H4 (cell line): ENCODE results near the gene TBX4. TPM values are rescaled to one million over a fixed set of nuclear protein-coding genes. Genes with fewer than 3 reads are reported as not detected.
"Not testable (repeated sequence)": the region's sequence is repeated elsewhere in the genome, so short reads cannot be mapped to it uniquely, and the experiment has no call there.

Experiments used
- DNase-seq: peaks from one replicate; pipeline ENCODE4 v3.0.0-alpha.2; 2015; ENCODE audit warnings: low spot score
- total RNA-seq: library from RNA; depleted of rRNA; stranded (reverse); fragments of >200 nt; shearing (Covaris generic); gene quantifications from 2 replicates; pipeline ENCODE4 v1.2.3, GENCODE V29; 2014

Gene TBX4
- total RNA-seq, 1 experiment from 2014 or later, result not detected

DNA sequence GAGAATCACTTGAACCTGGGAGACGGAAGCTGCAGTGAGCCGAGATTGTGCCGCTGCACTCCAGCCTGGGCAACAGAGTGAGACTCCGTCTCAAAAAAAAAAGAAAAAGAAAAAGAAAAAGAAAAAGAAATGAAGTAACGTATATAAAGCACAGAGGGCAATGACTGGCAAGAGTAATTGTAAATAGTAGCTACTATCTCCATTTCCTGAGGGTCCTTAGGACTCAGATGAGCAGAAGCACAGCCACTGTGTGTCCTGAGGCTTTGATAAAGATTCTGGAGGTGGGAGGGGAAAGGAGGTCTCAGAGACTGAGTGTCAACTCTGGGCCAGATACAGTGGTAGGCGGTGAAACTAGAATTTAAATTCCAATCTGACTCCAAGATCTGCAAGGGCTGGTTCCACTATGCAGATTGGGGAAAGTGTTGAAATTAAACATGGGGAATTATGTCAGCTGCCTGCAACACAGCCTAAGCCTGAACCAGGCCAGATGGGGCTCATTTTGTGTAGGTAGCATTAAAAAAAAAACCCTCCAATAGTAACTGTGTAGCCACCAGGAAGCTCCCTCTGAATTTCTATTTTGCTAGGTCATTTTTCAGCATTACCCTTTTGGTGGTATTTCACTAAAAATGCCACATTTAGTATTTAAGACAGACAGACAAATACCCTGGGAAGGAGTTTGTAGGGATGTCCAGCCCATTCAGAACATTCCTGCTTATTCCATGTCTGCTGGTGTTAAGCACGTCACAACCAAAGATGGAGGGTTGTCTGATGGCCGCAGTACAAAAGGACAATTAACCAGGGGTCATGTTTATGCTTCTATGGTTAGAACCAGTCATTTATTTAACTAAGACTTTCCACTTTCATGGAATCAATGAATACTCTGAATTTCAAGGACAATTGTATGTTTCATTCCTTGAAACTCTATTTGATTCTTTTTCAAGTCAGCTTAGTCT is 46.1 kb downstream of the TBX4 start:
- DNase-seq, result no peak

DNA sequence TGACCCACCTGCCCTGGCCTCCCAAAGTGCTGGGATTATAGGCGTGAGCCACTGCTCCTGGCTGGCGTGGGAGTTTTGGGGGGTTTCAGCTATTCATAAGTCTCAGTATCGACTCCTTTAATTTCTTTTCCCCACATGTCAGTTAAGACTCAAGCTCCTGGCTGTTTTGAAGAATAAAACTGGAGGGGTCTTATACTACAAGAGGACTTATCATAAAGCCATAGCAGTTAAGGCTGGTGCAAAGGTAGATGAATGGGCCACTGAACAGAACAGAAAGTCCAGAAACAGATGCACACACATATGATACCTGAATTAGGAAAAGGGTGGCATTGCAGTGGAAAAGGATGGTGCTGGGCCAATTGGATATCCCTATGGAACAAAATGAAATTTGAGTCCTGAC is 47.4 kb downstream of the TBX4 start:
- no peak for DNase-seq

DNA sequence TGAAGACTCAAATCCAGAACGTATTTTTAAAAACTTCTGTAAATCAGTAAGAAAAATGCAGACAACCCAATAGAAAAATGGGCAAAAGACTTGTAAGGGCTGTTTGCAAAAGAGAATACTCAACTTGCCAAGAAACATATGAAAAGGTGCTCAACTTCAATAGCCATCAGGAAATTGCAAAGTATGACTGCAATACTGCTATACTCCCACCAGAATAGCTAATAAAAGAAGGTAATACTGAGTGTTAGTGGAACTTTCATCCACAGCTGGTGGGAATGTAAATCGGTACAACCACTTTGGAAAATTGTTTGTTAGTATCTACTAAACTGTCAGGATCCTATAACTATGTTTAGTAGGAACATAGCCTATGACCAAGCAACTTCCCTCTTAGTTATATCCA is 48.1 kb downstream of the TBX4 start:
- no peak for DNase-seq

DNA sequence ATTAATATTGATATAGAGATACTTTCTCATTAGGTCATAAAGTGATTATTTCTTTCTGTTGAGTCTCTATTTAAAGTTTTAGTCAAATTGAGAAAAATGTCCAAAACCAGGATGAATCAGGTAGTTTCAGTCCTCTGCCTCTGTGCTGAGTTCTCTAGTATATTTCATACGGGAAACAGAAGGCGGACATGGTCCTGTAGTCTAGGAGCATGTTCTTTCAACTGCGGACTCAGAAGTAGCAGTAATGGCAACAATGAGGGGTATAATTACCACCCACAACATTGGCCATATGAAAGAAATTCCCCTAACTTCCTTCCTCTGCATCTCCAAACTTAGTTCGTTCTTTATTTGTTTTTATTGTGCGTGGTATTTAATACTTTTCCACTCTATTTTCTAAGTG is 50.1 kb downstream of the TBX4 start:
- DNase-seq, result no peak

DNA sequence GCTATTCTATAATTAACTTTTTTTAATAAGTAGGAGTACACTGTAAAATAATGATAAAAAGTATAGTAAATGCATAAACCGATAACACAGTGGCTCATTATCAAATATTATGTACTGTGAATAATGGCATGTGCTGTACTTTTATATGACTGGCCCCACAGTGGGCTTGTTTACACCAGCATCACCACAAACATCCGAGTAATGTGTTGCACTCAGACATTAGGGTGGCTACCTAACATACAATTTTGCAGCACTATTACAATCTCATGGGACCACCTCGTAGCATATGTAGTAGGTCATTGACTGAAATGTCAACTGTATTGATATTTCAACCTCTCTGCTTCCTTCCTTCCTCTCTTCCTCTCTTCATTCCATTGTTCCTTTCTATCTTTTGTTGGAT is 51.7 kb downstream of the TBX4 start:
- peak; percentile 26 for DNase-seq

DNA sequence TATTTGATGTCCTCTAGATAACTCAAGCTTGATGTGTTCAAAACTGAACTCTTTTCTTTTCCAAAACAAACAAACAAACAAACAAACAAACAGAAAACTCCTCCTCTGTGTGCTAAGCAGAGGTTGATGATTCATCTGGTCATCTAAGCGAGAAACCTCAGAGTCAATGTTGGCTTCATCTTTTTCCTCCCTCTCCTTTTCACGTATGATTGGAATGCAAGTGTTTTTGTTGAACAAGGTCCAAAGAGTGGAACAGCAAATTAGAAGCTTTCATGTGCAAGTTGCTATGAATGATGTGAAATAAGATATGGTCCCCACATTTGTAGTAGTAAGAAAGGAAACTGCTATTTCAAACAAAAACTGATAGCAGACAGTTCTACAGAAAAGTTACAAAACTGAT is 52.5 kb downstream of the TBX4 start:
- peak; percentile 88 for DNase-seq

DNA sequence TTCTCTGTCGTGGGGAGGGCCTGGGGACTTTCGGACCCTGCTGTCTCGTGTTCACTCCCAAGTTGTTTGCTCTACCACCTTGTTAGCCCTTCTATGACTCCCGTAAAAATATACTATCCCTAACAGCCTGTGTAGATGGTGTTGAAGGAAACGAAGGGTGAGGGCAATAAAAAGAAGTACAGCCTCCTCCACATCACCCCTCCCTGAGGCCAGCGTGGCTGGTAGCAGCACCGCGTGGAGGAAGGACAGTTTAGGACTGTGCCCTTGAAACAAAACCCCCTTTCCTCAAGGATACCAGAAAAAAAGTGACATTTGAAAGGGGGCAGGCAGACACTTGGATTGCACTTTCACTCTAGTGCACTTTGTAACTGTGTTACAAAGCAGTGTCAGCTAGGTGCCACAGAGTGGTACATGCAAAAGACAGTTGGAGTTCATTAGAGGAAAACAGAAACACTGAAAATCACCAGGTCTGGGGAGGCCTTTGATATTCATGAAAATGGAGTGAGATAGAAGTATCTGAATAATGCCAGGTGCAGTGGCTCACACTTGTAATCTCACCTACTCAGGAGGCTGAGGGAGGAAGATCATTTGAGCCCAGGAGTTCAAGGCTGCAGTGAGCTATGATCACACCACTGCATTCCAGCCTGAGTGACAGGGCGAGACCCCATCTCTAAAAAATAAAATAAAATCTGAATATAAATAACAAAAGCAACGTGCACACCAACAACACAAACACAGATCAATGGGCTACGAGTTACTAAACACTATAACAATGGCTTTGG is 53.8 kb downstream of the TBX4 start:
- no peak for DNase-seq

DNA sequence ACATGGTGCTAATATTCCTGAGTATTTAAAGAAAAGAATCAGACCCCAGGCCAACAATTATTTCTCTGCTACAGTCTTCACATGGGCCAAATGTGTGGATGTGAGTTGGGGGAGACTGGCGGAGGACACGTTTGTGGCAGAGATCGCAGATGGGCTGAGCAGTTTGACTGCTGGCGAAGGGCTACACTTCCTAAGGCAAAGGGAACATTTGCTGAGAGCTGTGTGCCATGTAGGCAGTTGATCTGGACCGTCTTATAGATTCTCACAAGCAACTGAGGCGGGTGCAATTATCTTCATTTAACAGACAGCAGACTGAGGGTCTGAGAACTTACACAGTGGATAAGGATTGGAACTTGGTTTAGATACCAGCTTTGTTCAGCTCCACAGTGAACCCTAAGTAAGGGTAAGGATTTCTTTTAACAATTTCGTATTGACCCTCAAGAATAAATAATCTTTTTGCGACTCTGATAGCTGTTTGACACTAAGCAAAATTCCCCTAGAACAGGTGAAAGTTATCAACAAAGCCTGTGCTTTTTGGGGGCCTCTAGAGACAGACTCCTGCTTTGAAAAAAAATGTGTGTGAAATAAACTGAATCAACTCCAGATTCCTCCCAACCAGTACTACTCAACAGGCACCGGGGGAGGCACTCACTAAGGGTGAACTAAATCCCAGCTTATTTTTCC is 55.3 kb downstream of the TBX4 start:
- DNase-seq, result no peak

DNA sequence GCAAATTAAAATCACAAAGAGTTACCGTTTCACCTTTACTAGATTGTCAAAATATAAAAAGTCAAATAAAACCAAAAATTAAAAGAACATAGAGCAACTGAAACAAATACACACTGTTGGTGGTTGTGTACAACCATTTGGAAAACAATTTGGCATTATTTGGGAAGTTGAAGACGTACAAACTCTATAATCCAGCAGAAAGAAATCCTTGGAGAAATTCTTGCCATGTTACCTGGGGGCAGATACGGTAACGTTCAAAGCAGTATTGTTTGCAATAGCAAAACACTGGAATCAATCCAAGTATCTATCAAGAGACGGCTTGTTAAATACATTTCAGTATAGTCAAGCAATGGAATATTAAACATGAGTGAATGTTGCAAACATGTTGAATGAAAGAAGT is 56.7 kb downstream of the TBX4 start:
- no peak for DNase-seq

DNA sequence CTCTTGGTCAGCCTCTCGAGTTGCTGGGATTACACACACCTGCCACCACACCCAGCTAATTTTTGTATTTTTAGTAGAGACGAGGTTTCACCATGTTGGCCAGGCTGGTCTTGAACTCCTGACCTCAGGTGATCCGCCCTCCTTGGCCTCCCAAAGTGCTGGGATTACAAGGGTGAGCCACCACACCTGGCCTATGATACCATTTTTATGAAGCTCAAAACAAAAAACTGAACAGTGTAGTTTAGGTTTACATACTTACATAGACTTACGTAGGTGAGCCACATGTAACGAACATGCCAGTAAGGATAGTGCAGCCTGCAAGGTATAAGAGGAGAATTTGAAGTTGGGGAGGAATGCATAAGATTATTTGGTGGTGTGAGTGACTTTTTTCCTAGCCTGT is 57.2 kb downstream of the TBX4 start:
- DNase-seq, result not testable (repeated sequence)

DNA sequence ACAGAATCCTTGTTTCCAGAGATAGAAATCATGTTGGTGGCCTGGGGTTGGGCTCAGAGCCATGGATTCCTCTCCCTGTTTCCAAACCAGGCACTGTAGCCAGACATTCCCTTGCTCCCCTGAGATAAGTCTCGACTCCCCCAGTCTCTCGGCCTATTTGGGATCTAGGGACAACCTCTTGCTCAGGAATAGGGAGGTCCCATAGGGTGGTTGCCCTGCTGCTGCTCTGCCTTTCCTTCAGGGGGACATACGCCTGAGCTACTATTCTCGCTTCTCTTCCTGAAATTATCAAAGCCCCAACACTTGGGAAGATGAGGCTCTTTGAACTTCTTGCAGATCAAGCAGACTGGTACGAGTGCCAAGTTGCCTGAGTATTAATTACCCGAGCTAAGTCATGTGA is 58.0 kb downstream of the TBX4 start:
- DNase-seq, result no peak

DNA sequence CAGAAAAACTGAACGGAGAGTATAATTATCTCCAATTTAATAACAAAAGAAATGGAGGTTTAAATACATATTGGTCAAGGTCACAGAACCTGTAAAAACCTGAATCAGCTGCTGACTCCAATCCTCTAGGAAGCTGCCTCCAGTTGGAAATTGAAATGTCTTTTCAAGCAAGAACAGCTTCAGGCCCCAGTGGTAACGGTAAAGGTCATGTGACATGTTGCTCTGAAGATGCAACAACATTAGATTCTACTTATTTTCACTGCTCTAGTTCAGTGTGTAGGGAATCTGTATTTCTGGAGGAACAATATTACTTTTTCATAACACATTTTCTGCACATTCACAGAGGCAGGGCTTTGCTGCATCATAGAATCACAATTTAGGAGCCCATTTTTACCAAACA is 58.8 kb downstream of the TBX4 start:
- DNase-seq, result no peak

DNA sequence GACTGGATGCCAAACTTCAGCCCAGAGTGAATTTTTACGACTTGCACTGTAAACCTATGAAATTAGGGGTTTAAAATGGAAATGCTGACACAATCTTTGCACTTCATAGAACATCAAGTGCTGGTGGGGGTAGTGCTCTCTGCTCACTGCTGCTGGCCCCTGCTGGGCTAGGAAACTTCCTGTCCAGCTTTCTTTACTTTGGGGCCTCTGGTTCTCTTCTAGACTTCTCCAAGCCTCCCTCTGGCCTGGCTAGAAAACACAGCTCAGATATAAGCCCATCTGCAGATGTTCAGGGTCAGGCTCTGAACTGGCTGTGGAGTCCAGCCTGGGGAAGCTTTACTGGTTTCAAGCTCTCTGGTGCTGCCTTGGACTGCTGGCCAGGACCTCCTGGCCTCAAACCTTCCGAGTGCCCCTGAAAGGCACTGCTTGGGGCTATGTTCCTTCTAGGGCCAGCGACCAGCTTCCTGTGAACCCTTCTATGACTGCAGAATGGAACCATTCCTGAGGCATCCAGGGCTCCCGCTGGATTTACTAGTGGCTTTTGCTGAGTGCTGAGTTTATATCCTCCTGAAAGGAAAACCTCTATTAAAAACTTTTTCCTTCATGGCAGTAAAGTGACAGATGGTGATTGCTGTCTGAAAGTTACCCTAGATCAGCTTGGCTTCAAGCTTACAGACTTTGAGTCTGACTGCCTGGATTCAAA is 59.4 kb downstream of the TBX4 start:
- DNase-seq, result no peak

DNA sequence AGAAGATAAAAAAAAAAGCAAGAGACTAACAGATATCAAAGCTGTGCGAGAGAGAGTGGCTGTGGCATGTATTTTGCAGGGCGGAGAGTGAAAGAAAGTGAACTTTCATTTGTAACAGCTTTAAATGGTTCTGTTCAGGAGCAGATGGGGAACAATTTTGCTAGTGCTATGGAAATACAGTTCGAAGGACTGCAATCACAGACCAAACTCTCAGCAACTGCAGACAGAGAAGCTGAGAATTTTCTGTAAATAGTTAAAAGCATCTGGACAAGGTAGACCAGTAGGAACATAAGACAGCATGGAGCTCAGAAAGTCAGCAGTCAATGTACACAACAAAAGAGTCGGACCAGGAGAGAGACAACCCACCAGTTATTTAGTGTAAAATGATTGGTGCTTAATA is 62.3 kb downstream of the TBX4 start:
- no peak for DNase-seq

DNA sequence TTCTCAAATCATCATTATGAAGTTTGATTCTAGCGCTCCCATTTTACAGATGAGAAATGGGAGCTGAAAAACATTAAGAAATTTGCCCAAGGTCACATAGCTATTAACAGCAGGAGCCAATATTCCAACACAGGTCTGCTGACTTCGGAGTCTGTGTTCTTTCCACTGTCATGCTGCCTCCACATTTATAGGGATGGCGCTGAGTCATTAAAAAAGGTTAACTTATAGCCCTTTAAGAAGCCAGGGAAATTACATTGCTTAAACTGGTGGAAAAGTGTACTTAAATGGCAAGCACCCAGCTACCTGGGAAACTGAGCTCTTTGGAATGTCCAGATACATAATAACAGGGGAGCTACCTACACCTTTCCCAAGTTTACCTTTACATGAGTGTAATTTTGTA is 65.0 kb downstream of the TBX4 start:
- no peak for DNase-seq

DNA sequence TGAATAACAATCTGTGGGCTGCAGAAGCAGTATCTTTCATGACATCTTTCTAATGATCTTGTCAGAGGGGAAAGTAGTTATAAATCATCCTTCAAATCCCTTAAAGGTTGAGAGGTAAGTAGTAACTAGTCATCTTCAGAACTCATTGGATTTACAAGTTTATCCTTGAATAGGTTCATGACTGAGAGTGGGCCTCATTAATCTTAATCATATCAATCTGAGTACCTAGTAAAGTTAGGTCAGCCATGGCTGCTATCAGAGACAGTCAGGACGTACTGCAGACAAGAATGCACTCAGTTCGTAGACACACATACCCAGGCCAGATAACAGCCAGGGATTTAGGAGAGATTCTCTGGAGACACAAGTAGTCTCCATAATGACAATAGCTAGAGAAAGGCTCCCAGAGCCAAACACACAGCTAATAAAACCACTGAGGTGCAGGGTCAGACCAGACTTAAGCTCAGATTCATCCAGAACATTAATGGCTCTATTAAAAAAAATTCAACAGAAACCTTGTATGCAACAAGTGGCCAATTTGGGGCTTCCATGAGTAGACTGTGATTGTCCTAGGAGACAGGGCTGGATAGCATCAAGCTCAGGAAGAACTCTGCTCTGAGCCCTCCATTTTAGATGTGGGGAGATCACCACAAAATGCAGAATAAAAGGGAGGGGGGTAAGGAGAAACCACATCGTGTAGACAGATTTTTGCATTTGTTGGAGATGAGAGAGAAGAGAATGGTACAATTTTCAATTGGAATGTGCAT is 65.8 kb downstream of the TBX4 start:
- no peak for DNase-seq

DNA sequence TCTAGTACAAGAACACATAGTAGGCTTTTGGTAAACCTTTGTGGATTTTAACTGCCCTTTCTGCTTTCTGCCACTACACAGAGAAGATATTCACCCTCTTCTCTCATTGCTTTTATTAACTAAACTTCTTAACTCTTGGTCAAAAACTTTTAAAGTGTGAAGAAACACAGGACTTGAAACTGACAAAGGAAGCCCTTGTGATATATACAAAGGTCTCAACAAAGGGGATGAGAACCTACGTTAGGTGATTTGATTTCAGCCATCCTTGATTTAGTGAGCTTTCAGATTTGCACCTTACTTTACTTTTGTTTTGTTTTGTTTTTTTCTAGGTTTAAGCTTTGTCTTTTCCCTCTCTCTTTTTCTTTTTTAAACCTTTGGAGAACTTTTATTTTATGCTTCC is 66.9 kb downstream of the TBX4 start:
- DNase-seq, result no peak

DNA sequence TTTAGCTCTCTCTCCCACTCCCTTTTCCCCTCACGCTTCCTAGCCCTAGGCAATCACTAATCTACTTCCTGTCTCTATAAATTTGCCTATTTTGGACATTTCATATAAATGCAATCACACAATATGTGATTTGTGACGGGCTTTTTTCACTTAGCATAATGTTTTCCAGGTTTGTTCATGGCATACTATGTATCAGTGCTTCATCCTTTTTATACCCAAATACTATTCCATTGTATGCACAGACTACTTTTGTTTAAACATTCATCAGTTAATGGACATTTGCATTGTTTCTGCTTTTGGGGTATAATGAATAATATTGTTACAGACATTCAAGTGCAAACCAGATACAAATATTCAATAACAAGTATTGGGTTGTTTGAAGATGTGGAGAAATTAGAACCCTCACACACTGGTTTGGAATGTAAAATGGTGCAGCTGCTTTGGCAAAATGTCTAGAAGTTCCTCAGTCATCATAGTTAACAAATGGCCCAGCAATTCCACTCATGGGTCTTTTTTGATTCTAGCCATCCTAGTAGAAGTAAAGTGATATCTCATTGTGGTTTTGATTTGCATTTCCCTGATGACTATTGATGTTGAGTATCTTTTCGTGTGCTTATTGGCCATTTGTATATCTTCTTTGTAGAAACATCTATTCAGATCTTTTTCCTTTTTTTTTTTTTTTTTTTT is 67.7 kb downstream of the TBX4 start:
- no peak for DNase-seq

DNA sequence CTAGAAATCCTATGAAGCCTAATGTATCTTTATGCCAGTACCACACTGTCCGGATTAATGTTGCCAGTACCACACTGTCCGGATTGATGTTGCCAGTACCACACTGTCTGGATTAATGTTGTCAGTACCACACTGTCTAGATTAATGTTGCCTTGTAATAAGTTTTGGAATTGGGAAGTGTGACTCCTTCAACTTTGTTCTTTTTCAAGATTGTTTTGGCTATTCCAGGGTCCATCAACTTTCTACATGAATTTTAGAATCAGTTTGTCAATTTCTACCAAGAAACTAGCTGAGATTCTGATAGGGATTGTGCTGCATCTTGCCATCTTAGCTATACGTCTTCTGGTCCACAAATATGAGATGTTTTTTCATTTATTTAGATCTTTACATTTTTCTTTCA is 68.7 kb downstream of the TBX4 start:
- no peak for DNase-seq

DNA sequence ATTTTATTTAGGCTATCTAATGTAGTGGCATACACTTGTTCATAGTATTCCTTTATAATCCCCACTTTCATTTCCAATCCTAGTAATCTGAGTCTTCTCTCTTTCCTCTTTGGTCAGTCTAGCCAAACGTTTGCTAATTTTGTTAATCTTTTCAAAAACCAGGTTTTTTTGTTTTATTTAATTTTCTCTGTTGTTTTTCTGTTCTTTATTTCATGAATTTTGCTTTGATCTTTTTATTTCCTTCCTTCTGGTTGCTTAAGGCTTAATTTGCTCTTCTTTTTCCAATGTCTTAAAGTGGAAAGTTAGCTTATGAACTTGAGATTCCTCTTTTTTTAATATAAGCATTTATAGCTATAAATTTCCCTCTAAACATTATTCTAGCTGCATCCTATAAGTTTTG is 69.9 kb downstream of the TBX4 start:
- DNase-seq, result no peak

DNA sequence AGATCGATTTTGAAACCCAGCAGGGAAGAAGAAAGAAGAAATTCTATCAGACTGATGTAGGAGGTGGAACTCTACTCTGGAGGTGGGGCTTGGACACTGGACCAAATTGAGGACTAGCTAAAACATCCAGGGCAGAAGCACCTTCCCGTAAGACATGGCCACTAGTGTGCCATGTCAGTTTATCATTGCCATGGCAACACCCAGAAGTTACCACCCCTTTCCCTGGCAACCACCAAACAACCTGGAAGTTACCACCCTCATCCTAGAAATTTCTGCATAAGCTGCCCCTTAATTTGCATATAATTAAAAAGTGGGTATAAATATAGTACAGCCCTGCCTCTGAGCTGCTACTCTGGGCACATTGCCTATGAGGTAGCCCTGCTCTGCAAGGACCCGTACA is 72.1 kb downstream of the TBX4 start:
- no peak for DNase-seq
